ENCODE measurements around the gene ZBTB39. TPM values are rescaled to one million over a fixed set of nuclear protein-coding genes. Genes with fewer than 3 reads are reported as not detected.
"Not testable (repeated sequence)": the region's sequence is repeated elsewhere in the genome, so short reads cannot be mapped to it uniquely, and the experiment has no call there.

ZBTB39 gene
- total RNA-seq, 1 experiment from 2014 or later, result 5.2 TPM

- TF ChIP-seq CTCF (IDR thresholded peaks at IDR 0.05; ENCODE audit: unreplicated experiment), result no peak
- Mint-ChIP-seq H3K36me3 (ENCODE audit: insufficient read depth, unreplicated experiment) (no peaks in the 10 kb centered on the region), H3K27ac (ENCODE audit: low read depth, unreplicated experiment) (no peak overlapping the region), H3K4me1 (ENCODE audit: insufficient read depth, unreplicated experiment) (peaks cover 25% of the 10 kb centered on the region), H3K9me3 (ENCODE audit: unreplicated experiment) (no peaks in the 10 kb centered on the region), H3K27me3 (ENCODE audit: insufficient read depth, unreplicated experiment) (no peaks in the 10 kb centered on the region), H3K4me3 (ENCODE audit: unreplicated experiment) (no peak overlapping the region)
- ChIA-PET POLR2A (interaction anchor here (0.6 to 3.6 kb wide), 8 partner anchors 30 to 233 kb away, joined by 3 to 38 read pairs (median 4); partner anchors contain the start of gene RDH16), CTCF (interaction anchor here (0.7 to 4.4 kb wide), 22 partner anchors 10 to 431 kb away, joined by 3 to 212 read pairs (median 4); partner anchors contain the start of genes HSD17B6, RDH16 and ZBTB39)
- no peak for DNase-seq (ENCODE audit: unreplicated experiment)
- BruUV-seq (replicated peaks), result no TSS peak
- intact Hi-C loops (cut with micrococcal nuclease), result loop anchor here (1.0 to 5.0 kb wide), 6 partner anchors 40 to 350 kb away; partner anchors contain the start of gene HSD17B6
Observed at GRCh38 chr12:56987011-56987410, 19.3 kb downstream of the ZBTB39 start.

DNA sequence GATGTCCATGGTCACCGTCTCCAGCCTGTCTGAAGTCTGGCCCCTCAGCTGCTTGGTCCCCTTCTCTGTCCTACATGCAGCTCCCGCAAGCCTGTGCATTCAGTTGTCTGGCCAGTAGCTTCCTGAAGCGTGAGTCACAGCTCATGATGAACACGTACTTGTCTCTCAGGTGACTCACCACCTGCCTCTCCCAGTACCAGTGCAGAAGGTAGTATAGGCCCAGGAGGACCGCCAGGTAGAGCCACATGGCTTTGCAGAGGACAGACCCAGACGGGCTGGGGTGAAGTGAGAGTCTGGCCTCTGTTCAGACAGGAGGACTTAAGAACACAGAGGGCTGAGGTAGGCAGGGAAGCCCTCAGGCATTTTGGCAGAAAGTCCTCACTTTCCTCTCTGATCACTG lies 20.6 kb downstream of the ZBTB39 start:
- H3K4me3 Mint-ChIP-seq (ENCODE audit: unreplicated experiment); H3K9me3 Mint-ChIP-seq (ENCODE audit: unreplicated experiment); H3K36me3 Mint-ChIP-seq (ENCODE audit: insufficient read depth, unreplicated experiment); BruUV-seq (replicated peaks); H3K27me3 Mint-ChIP-seq (ENCODE audit: insufficient read depth, unreplicated experiment): not testable (repeated sequence)
- DNase-seq (ENCODE audit: unreplicated experiment), result peak; percentile 96
- ChIA-PET POLR2A (interaction anchor here (0.6 to 3.6 kb wide), 14 partner anchors 29 to 298 kb away, joined by 3 to 38 read pairs (median 4); partner anchors contain the start of genes NACA, NEMP1, PTGES3 and RDH16), CTCF (interaction anchor here (0.6 to 4.4 kb wide), 13 partner anchors 37 to 246 kb away, joined by 4 to 212 read pairs (median 6); partner anchors contain the start of gene HSD17B6)
- Mint-ChIP-seq H3K4me1 (ENCODE audit: insufficient read depth, unreplicated experiment) (peaks cover 25% of the 10 kb centered on the region), H3K27ac (ENCODE audit: low read depth, unreplicated experiment) (peak overlapping the region; percentile 50)
- intact Hi-C loops (cut with micrococcal nuclease), result loop anchor here (2.0 to 5.0 kb wide), 2 partner anchors 39 to 348 kb away; no protein-coding TSS in a partner anchor

- H3K27me3 Mint-ChIP-seq (ENCODE audit: insufficient read depth, unreplicated experiment), result no peaks in the 10 kb centered on the region
- H3K27ac Mint-ChIP-seq (ENCODE audit: low read depth, unreplicated experiment), result no peak overlapping the region
- POLR2A ChIA-PET, result interaction anchor here (0.5 kb wide), 1 partner anchor 83 kb away, joined by 3 read pairs; no protein-coding TSS in a partner anchor
- intact Hi-C loops (cut with micrococcal nuclease), result no loop called here
- no TSS peak for BruUV-seq (replicated peaks)
- no peaks in the 10 kb centered on the region for H3K36me3 Mint-ChIP-seq (ENCODE audit: insufficient read depth, unreplicated experiment)
- no peak for TF ChIP-seq CTCF (IDR thresholded peaks at IDR 0.05; ENCODE audit: unreplicated experiment)
- no peak for DNase-seq (ENCODE audit: unreplicated experiment)
- H3K4me3 Mint-ChIP-seq (ENCODE audit: unreplicated experiment), result no peak overlapping the region
- peaks cover 35% of the 10 kb centered on the region for H3K4me1 Mint-ChIP-seq (ENCODE audit: insufficient read depth, unreplicated experiment)
- CTCF ChIA-PET, result no interaction called here
- no peaks in the 10 kb centered on the region for H3K9me3 Mint-ChIP-seq (ENCODE audit: unreplicated experiment)
Observed at GRCh38 chr12:56983386-56983785, 23.0 kb downstream of the ZBTB39 start.

GRCh38 chr12:56982578-56983236 lies 23.6 kb downstream of the ZBTB39 start:
- H3K9me3 Mint-ChIP-seq (ENCODE audit: unreplicated experiment); DNase-seq (ENCODE audit: unreplicated experiment); H3K36me3 Mint-ChIP-seq (ENCODE audit: insufficient read depth, unreplicated experiment); POLR2A ChIA-PET; intact Hi-C loops (cut with micrococcal nuclease); BruUV-seq (replicated peaks); CTCF ChIA-PET; H3K27me3 Mint-ChIP-seq (ENCODE audit: insufficient read depth, unreplicated experiment); H3K4me3 Mint-ChIP-seq (ENCODE audit: unreplicated experiment); H3K27ac Mint-ChIP-seq (ENCODE audit: low read depth, unreplicated experiment): not testable (repeated sequence)
- peaks cover 35% of the 10 kb centered on the region for H3K4me1 Mint-ChIP-seq (ENCODE audit: insufficient read depth, unreplicated experiment)

GRCh38 chr12:56980941-56981530 lies 25.3 kb downstream of the ZBTB39 start:
- intact Hi-C loops (cut with micrococcal nuclease), result no loop called here
- Mint-ChIP-seq H3K4me3 (ENCODE audit: unreplicated experiment) (no peak overlapping the region), H3K27me3 (ENCODE audit: insufficient read depth, unreplicated experiment) (no peaks in the 10 kb centered on the region), H3K4me1 (ENCODE audit: insufficient read depth, unreplicated experiment) (peaks cover 20% of the 10 kb centered on the region), H3K9me3 (ENCODE audit: unreplicated experiment) (no peaks in the 10 kb centered on the region), H3K27ac (ENCODE audit: low read depth, unreplicated experiment) (peak overlapping the region; percentile 66), H3K36me3 (ENCODE audit: insufficient read depth, unreplicated experiment) (no peaks in the 10 kb centered on the region)
- CTCF ChIA-PET, result interaction anchor here (0.6 to 1.5 kb wide), 3 partner anchors 20 to 308 kb away, joined by 3 to 4 read pairs (median 3); no protein-coding TSS in a partner anchor
- no peak for DNase-seq (ENCODE audit: unreplicated experiment)
- POLR2A ChIA-PET, result interaction anchor here (0.6 to 0.8 kb wide), 2 partner anchors 79 to 145 kb away, joined by 3 to 4 read pairs; no protein-coding TSS in a partner anchor
- no TSS peak for BruUV-seq (replicated peaks)
- TF ChIP-seq CTCF (IDR thresholded peaks at IDR 0.05; ENCODE audit: unreplicated experiment), result no peak

Data from MCF 10A (cell line).